ENCODE measurements around the gene UGT1A5. TPM values are rescaled to one million over a fixed set of nuclear protein-coding genes. Genes with fewer than 3 reads are reported as not detected.

The UGT1A5 gene
- total and polyA plus RNA-seq, 2 of the 13 experiments (the other 11 are each of a cell fraction or from before 2014, with no cell fraction given), result not detected

DNA sequence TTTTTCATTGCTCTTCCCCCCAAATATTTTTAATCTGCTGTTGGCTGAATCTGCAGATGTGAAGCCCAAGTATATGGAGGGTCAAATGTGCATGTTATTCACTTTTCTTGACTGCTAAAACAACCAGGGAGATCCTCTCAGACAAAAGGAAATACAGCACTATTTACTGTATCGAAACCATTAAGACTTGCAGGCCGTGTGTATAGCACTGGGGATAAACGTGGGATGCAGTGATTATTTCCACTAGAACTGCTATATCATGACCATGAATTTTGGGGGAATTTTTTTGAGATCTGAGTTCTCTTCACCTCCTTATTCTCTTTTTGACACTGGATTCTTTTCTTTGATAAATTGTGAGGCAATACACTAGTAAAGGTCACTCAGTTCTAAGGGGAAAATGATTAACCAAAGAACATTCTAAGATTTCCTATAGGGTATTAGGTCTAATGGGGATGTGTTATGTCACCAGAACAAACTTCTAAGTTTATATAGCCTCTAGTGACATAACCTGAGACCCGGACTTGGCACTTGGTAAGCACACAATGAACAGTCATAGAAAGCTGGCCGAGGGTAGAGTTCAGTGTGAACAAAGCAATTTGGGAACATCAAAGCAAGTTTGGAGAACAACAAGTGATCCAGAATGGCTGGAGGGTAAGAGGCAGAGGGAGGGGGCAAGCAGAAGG, 32.5 kb downstream of the UGT1A5 start (continued):
- TF ChIP-seq FOXJ3 (CRISPR knock-in tag; IDR thresholded peaks at IDR 0.05; ENCODE audit: borderline replicate concordance) (peak; percentile 96), ZNF788 (CRISPR knock-in tag; IDR thresholded peaks at IDR 0.05; ENCODE audit: borderline replicate concordance) (peak; percentile 76; the same call in 1 of the 2 replicates), RARA (CRISPR knock-in tag; IDR thresholded peaks at IDR 0.05) (peak; percentile 100), FOXA1 (IDR thresholded peaks at IDR 0.05) (peak; percentile 60), FOXA1 (CRISPR knock-in tag; IDR thresholded peaks at IDR 0.05) (peak; percentile 93), NFYB (CRISPR knock-in tag; IDR thresholded peaks at IDR 0.05) (peak; percentile 46; the same call in 1 of the 2 replicates), HMG20A (CRISPR knock-in tag; IDR thresholded peaks at IDR 0.05; ENCODE audit: borderline replicate concordance) (peak; percentile 98), ZNF605 (CRISPR knock-in tag; IDR thresholded peaks at IDR 0.05) (peak; percentile 76), ZSCAN21 (CRISPR knock-in tag; IDR thresholded peaks at IDR 0.05; ENCODE audit: borderline replicate concordance) (no peak), ZNF772 (CRISPR knock-in tag; IDR thresholded peaks at IDR 0.05) (peak; percentile 89), HNRNPUL1 (IDR thresholded peaks at IDR 0.05; ENCODE audit: low read depth, low read length) (peak; percentile 80), ZNF232 (CRISPR knock-in tag; IDR thresholded peaks at IDR 0.05; ENCODE audit: borderline replicate concordance) (peak; percentile 85; the same call in 1 of the 2 replicates), MIER2 (CRISPR knock-in tag; IDR thresholded peaks at IDR 0.05) (peak; percentile 87), EP300 (IDR thresholded peaks at IDR 0.05; ENCODE audit: low read depth in 2 of 2, low read length in 2 of 2) (peak; percentile 81 to 97; a peak in 3 of 4 replicates), EP300 (CRISPR knock-in tag; IDR thresholded peaks at IDR 0.05; ENCODE audit: borderline replicate concordance) (peak; percentile 93), ZBTB20 (CRISPR knock-in tag; IDR thresholded peaks at IDR 0.05; ENCODE audit: borderline replicate concordance, low read depth) (peak; percentile 99; the same call in 1 of the 2 replicates), GATAD2A (CRISPR knock-in tag; IDR thresholded peaks at IDR 0.05) (peak; percentile 94), JUN (CRISPR knock-in tag; IDR thresholded peaks at IDR 0.05) (peak; percentile 94), PHF21A (CRISPR knock-in tag; IDR thresholded peaks at IDR 0.05) (peak; percentile 94), ZMYM3 (CRISPR knock-in tag; IDR thresholded peaks at IDR 0.05) (peak; percentile 69; the same call in 1 of the 2 replicates), TRIM24 (CRISPR knock-in tag; IDR thresholded peaks at IDR 0.05) (0 out of 2 replicates have a peak, but pooled peaks have one; percentile 67), SP1 (IDR thresholded peaks at IDR 0.05) (no peak), SP1 (CRISPR knock-in tag; IDR thresholded peaks at IDR 0.05) (no peak)
- TF ChIP-seq, protein P1, sequence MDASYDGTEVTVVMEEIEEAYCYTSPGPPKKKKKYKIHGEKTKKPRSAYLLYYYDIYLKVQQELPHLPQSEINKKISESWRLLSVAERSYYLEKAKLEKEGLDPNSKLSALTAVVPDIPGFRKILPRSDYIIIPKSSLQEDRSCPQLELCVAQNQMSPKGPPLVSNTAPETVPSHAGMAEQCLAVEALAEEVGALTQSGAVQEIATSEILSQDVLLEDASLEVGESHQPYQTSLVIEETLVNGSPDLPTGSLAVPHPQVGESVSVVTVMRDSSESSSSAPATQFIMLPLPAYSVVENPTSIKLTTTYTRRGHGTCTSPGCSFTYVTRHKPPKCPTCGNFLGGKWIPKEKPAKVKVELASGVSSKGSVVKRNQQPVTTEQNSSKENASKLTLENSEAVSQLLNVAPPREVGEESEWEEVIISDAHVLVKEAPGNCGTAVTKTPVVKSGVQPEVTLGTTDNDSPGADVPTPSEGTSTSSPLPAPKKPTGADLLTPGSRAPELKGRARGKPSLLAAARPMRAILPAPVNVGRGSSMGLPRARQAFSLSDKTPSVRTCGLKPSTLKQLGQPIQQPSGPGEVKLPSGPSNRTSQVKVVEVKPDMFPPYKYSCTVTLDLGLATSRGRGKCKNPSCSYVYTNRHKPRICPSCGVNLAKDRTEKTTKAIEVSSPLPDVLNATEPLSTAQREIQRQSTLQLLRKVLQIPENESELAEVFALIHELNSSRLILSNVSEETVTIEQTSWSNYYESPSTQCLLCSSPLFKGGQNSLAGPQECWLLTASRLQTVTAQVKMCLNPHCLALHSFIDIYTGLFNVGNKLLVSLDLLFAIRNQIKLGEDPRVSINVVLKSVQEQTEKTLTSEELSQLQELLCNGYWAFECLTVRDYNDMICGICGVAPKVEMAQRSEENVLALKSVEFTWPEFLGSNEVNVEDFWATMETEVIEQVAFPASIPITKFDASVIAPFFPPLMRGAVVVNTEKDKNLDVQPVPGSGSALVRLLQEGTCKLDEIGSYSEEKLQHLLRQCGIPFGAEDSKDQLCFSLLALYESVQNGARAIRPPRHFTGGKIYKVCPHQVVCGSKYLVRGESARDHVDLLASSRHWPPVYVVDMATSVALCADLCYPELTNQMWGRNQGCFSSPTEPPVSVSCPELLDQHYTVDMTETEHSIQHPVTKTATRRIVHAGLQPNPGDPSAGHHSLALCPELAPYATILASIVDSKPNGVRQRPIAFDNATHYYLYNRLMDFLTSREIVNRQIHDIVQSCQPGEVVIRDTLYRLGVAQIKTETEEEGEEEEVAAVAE (CRISPR knock-in tag; IDR thresholded peaks at IDR 0.05; ENCODE audit: borderline replicate concordance), result peak; percentile 41; the same call in 1 of the 2 replicates
- TF ChIP-seq, protein P2, sequence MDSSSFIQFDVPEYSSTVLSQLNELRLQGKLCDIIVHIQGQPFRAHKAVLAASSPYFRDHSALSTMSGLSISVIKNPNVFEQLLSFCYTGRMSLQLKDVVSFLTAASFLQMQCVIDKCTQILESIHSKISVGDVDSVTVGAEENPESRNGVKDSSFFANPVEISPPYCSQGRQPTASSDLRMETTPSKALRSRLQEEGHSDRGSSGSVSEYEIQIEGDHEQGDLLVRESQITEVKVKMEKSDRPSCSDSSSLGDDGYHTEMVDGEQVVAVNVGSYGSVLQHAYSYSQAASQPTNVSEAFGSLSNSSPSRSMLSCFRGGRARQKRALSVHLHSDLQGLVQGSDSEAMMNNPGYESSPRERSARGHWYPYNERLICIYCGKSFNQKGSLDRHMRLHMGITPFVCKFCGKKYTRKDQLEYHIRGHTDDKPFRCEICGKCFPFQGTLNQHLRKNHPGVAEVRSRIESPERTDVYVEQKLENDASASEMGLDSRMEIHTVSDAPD (CRISPR knock-in tag; IDR thresholded peaks at IDR 0.05), result 0 out of 2 replicates have a peak, but pooled peaks have one; percentile 38
- TF ChIP-seq, protein P3, sequence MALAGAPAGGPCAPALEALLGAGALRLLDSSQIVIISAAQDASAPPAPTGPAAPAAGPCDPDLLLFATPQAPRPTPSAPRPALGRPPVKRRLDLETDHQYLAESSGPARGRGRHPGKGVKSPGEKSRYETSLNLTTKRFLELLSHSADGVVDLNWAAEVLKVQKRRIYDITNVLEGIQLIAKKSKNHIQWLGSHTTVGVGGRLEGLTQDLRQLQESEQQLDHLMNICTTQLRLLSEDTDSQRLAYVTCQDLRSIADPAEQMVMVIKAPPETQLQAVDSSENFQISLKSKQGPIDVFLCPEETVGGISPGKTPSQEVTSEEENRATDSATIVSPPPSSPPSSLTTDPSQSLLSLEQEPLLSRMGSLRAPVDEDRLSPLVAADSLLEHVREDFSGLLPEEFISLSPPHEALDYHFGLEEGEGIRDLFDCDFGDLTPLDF (CRISPR knock-in tag; IDR thresholded peaks at IDR 0.05), result no peak

Measured in HepG2 (cell line).